PFSK-1 (cell line): Measurements from ENCODE around the gene SNX4.

Source experiments
- POLR2AphosphoS5 ChIP-seq: IDR thresholded peaks from 2 replicates; pipeline ENCODE4 v1.6.1; 2012; ENCODE audit warnings: low read depth, mild to moderate bottlenecking, control low read depth, low read length, moderate library complexity
- SIN3A ChIP-seq: IDR thresholded peaks from 2 replicates; pipeline ENCODE4 v1.6.1; 2012; ENCODE audit warnings: mild to moderate bottlenecking, low read length, moderate library complexity, borderline replicate concordance; ENCODE audit not compliant: insufficient read depth
- TAF1 ChIP-seq: IDR thresholded peaks from 2 replicates; pipeline ENCODE4 v1.6.1; 2012; ENCODE audit warnings: low read length, control low read depth, borderline replicate concordance; ENCODE audit not compliant: insufficient read depth
- TF ChIP-seq, protein P1 (sequence below), 2 experiments: IDR thresholded peaks; 2 replicates each; pipeline versions ENCODE4 v1.6.1 to v1.8.0; 2011 to 2012; ENCODE audit warnings: low read depth in 2 of 2, low read length in 2 of 2, control low read depth in 1 of 2, inconsistent platforms in 1 of 2, mild to moderate bottlenecking in 1 of 2, moderate library complexity in 1 of 2; ENCODE audit not compliant: insufficient read depth in 1 of 2

DNA sequence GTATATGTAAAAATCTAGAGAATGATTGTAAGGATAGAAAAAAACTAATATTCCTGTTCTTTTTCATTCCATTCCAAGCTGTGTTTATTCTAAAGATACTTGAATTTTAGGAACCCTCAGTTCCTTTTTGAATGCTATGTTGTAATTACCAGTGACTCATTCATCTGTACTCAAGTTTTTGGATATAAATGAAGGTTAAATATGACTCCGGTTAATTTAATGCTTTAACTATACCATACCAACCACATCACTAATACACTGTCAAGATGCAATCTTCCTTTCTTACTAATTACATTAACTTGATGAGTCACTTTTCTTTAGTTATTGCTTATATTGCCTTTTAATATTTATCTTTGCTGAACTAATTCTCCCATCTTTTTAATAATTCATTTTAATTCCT, 76.1 kb downstream of the SNX4 start:
- TF ChIP-seq POLR2AphosphoS5 (no peak), TAF1 (no peak), SIN3A (no peak)
- TF ChIP-seq, protein P1, sequence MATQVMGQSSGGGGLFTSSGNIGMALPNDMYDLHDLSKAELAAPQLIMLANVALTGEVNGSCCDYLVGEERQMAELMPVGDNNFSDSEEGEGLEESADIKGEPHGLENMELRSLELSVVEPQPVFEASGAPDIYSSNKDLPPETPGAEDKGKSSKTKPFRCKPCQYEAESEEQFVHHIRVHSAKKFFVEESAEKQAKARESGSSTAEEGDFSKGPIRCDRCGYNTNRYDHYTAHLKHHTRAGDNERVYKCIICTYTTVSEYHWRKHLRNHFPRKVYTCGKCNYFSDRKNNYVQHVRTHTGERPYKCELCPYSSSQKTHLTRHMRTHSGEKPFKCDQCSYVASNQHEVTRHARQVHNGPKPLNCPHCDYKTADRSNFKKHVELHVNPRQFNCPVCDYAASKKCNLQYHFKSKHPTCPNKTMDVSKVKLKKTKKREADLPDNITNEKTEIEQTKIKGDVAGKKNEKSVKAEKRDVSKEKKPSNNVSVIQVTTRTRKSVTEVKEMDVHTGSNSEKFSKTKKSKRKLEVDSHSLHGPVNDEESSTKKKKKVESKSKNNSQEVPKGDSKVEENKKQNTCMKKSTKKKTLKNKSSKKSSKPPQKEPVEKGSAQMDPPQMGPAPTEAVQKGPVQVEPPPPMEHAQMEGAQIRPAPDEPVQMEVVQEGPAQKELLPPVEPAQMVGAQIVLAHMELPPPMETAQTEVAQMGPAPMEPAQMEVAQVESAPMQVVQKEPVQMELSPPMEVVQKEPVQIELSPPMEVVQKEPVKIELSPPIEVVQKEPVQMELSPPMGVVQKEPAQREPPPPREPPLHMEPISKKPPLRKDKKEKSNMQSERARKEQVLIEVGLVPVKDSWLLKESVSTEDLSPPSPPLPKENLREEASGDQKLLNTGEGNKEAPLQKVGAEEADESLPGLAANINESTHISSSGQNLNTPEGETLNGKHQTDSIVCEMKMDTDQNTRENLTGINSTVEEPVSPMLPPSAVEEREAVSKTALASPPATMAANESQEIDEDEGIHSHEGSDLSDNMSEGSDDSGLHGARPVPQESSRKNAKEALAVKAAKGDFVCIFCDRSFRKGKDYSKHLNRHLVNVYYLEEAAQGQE (IDR thresholded peaks at IDR 0.05; ENCODE audit: insufficient read depth in 1 of 2, low read depth in 2 of 2, low read length in 2 of 2), result no peak
